Neural progenitor cell (in vitro differentiated cells): ENCODE results near the gene PTGDS. TPM values are rescaled to one million over a fixed set of nuclear protein-coding genes. Genes with fewer than 3 reads are reported as not detected.

Source experiments
- DNase-seq: peaks from one replicate; pipeline ENCODE4 v3.0.0-alpha.2; 2016; ENCODE audit warnings: low spot score
- H2AFZ ChIP-seq: fragments of 200-600 bp; sonication (generic); replicated peaks from 2 replicates; pipeline ENCODE4 v1.6.1; 2016; ENCODE audit warnings: antibody characterized with exemption
- H3F3A ChIP-seq: fragments of 200-600 bp; sonication (generic); 2 replicates; pipeline ENCODE4 v1.6.1; 2016; ENCODE audit warnings: antibody characterized with exemption, low read depth
- H3K27ac ChIP-seq: fragments of 200-600 bp; sonication (generic); 2 replicates; pipeline ENCODE4 v1.5.1; 2016; ENCODE audit warnings: mild to moderate bottlenecking
- H3K27me3 ChIP-seq: fragments of 200-600 bp; sonication (generic); 2 replicates; pipeline ENCODE4 v1.6.1; 2016; ENCODE audit warnings: mild to moderate bottlenecking, moderate library complexity
- H3K36me3 ChIP-seq: fragments of 200-600 bp; sonication (generic); 2 replicates; pipeline ENCODE4 v1.5.1; 2016
- H3K4me1 ChIP-seq: fragments of 200-600 bp; sonication (generic); 2 replicates; pipeline ENCODE4 v1.6.1; 2016; ENCODE audit warnings: mixed run types
- H3K4me2 ChIP-seq: fragments of 200-600 bp; sonication (generic); 2 replicates; pipeline ENCODE4 v1.6.1; 2016
- H3K4me3 ChIP-seq: fragments of 200-600 bp; sonication (generic); 2 replicates; pipeline ENCODE4 v1.5.1; 2016
- H3K79me2 ChIP-seq: fragments of 200-600 bp; sonication (generic); 2 replicates; pipeline ENCODE4 v1.6.1; 2016; ENCODE audit warnings: low read depth
- H3K9ac ChIP-seq: fragments of 200-600 bp; sonication (generic); 2 replicates; pipeline ENCODE4 v1.6.1; 2016
- H3K9me3 ChIP-seq: fragments of 200-600 bp; sonication (generic); 2 replicates; pipeline ENCODE4 v1.5.1; 2016; ENCODE audit warnings: low read depth
- H4K20me1 ChIP-seq: fragments of 200-600 bp; sonication (generic); 2 replicates; pipeline ENCODE4 v1.6.1; 2016; ENCODE audit warnings: low read depth
- H3K27ac Mint-ChIP-seq: 3 replicates; pipeline ENCODE4 v1.8.0; 2021; ENCODE audit warnings: mixed read lengths
- H3K27me3 Mint-ChIP-seq: 2 replicates; pipeline ENCODE4 v1.8.0; 2022; ENCODE audit warnings: low read depth, mild to moderate bottlenecking, inconsistent platforms, moderate library complexity, mixed read lengths; ENCODE audit not compliant: insufficient read depth
- H3K36me3 Mint-ChIP-seq: 3 replicates; pipeline ENCODE4 v1.8.0; 2021; ENCODE audit warnings: mixed read lengths
- H3K4me1 Mint-ChIP-seq: 3 replicates; pipeline ENCODE4 v1.8.0; 2021; ENCODE audit warnings: mixed read lengths
- H3K4me3 Mint-ChIP-seq: 3 replicates; pipeline ENCODE4 v1.8.0; 2021; ENCODE audit warnings: mild to moderate bottlenecking, moderate library complexity, mixed read lengths
- H3K9me3 Mint-ChIP-seq: 3 replicates; pipeline ENCODE4 v1.8.0; 2020; ENCODE audit warnings: mixed read lengths
- EZH2 ChIP-seq: fragments of 200-600 bp; sonication (generic); IDR thresholded peaks from 2 replicates; pipeline ENCODE4 v1.6.1; 2017; ENCODE audit warnings: antibody characterized with exemption, mild to moderate bottlenecking, moderate library complexity
- EZH2phosphoT487 ChIP-seq: fragments of 200-600 bp; sonication (generic); IDR thresholded peaks from 2 replicates; pipeline ENCODE4 v1.6.1; 2017; ENCODE audit warnings: antibody characterized with exemption
- total RNA-seq: library from RNA; depleted of rRNA; stranded (reverse); fragments of >200 nt; gene quantifications from 2 replicates; pipeline ENCODE4 v1.2.3, GENCODE V29; 2015; ENCODE audit warnings: low replicate concordance
- TF ChIP-seq, protein P1 (sequence below): fragments of 200-600 bp; sonication (generic); IDR thresholded peaks from 2 replicates; pipeline ENCODE4 v1.5.1; 2017; ENCODE audit warnings: antibody characterized with exemption, mild to moderate bottlenecking

Gene PTGDS
- total RNA-seq, 1 donor from 2014 or later = not detected

GRCh38 chr9:136978073-136978864 is 965 bp downstream of the PTGDS start:
- H4K20me1 ChIP-seq = no peaks in the 10 kb centered on the region
- H3K27ac ChIP-seq = no peak overlapping the region
- peak overlapping the region; percentile 97 for H3K4me2 ChIP-seq
- H3K4me1 Mint-ChIP-seq = peaks cover 6% of the 10 kb centered on the region
- H3K9me3 ChIP-seq = no peaks in the 10 kb centered on the region
- peaks cover 11% of the 10 kb centered on the region for H3F3A ChIP-seq
- H3K4me3 ChIP-seq = peak overlapping the region; percentile 57
- no peak overlapping the region for H3K9ac ChIP-seq
- H3K36me3 Mint-ChIP-seq = no peaks in the 10 kb centered on the region
- peaks cover 7% of the 10 kb centered on the region for H3K4me1 ChIP-seq
- H2AFZ ChIP-seq = peak overlapping the region; percentile 70
- no peaks in the 10 kb centered on the region for H3K9me3 Mint-ChIP-seq
- no peak overlapping the region for H3K27ac Mint-ChIP-seq
- TF ChIP-seq, protein P1, sequence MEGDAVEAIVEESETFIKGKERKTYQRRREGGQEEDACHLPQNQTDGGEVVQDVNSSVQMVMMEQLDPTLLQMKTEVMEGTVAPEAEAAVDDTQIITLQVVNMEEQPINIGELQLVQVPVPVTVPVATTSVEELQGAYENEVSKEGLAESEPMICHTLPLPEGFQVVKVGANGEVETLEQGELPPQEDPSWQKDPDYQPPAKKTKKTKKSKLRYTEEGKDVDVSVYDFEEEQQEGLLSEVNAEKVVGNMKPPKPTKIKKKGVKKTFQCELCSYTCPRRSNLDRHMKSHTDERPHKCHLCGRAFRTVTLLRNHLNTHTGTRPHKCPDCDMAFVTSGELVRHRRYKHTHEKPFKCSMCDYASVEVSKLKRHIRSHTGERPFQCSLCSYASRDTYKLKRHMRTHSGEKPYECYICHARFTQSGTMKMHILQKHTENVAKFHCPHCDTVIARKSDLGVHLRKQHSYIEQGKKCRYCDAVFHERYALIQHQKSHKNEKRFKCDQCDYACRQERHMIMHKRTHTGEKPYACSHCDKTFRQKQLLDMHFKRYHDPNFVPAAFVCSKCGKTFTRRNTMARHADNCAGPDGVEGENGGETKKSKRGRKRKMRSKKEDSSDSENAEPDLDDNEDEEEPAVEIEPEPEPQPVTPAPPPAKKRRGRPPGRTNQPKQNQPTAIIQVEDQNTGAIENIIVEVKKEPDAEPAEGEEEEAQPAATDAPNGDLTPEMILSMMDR = peak; percentile 10
- TF ChIP-seq EZH2phosphoT487 = no peak
- H3K4me3 Mint-ChIP-seq = peak overlapping the region; percentile 46
- no peaks in the 10 kb centered on the region for H3K36me3 ChIP-seq
- DNase-seq = peak; percentile 95
- peaks cover 17% of the 10 kb centered on the region for H3K27me3 ChIP-seq
- H3K79me2 ChIP-seq = no peaks in the 10 kb centered on the region
- H3K27me3 Mint-ChIP-seq = peaks cover 6% of the 10 kb centered on the region

DNA sequence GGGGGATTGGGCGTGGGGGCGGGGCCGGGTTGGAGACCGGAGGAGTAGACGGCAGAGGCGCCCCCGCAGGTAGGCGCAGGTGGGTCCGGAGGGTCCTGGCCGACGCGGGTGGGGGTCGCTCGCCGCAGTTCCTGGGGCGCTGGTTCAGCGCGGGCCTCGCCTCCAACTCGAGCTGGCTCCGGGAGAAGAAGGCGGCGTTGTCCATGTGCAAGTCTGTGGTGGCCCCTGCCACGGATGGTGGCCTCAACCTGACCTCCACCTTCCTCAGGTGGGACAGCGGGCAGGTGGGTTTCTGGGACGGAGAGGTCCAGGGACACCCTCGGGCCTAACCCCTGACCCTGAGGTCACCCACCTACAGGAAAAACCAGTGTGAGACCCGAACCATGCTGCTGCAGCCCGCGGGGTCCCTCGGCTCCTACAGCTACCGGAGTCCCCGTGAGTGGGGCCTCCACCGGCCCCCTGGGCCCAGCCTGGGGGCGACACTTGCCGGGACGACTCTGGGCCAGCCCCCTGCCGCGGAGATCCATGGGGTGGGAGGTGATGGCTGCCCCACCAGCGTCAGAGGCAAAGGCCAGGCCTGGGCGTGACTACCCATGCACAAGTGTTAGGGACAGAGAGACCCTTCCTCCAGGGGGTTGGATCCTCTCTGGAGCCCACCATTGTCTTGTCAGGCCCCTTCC is 1.7 kb downstream of the PTGDS start:
- no peak overlapping the region for H3K4me3 Mint-ChIP-seq
- H3K36me3 ChIP-seq = no peaks in the 10 kb centered on the region
- no peaks in the 10 kb centered on the region for H3K36me3 Mint-ChIP-seq
- no peaks in the 10 kb centered on the region for H3K79me2 ChIP-seq
- peaks cover 10% of the 10 kb centered on the region for H3K4me1 Mint-ChIP-seq
- no peak overlapping the region for H3K9ac ChIP-seq
- H3F3A ChIP-seq = peaks cover 11% of the 10 kb centered on the region
- TF ChIP-seq, protein P1 = no peak
- TF ChIP-seq EZH2 (no peak), EZH2phosphoT487 (no peak)
- no peak overlapping the region for H3K27ac Mint-ChIP-seq
- no peaks in the 10 kb centered on the region for H4K20me1 ChIP-seq
- no peaks in the 10 kb centered on the region for H3K9me3 Mint-ChIP-seq
- H3K9me3 ChIP-seq = no peaks in the 10 kb centered on the region
- H3K27me3 ChIP-seq = peaks cover 18% of the 10 kb centered on the region
- H3K27ac ChIP-seq = no peak overlapping the region
- peaks cover 6% of the 10 kb centered on the region for H3K27me3 Mint-ChIP-seq
- H3K4me3 ChIP-seq = no peak overlapping the region
- no peak for DNase-seq
- peaks cover 7% of the 10 kb centered on the region for H3K4me1 ChIP-seq
- H2AFZ ChIP-seq = no peak overlapping the region
- no peak overlapping the region for H3K4me2 ChIP-seq

- no peak overlapping the region for H3K4me3 Mint-ChIP-seq
- no peak for DNase-seq
Observed at GRCh38 chr9:136979769-136980587, 2.7 kb downstream of the PTGDS start.

More at GRCh38 chr9:136979769-136980587, 2.7 kb downstream of the PTGDS start:
- H3K36me3 Mint-ChIP-seq = no peaks in the 10 kb centered on the region
- H3K36me3 ChIP-seq = no peaks in the 10 kb centered on the region
- H3K4me1 Mint-ChIP-seq = peaks cover 10% of the 10 kb centered on the region
- no peaks in the 10 kb centered on the region for H3K79me2 ChIP-seq
- H3K27me3 Mint-ChIP-seq = peaks cover 6% of the 10 kb centered on the region
- H3K9ac ChIP-seq = no peak overlapping the region
- no peak overlapping the region for H3K4me3 ChIP-seq
- no peak overlapping the region for H3K27ac Mint-ChIP-seq
- no peak overlapping the region for H3K4me2 ChIP-seq
- TF ChIP-seq EZH2phosphoT487 (no peak), EZH2 (no peak)
- TF ChIP-seq, protein P1 = no peak
- no peak overlapping the region for H3K27ac ChIP-seq
- H3K27me3 ChIP-seq = peaks cover 28% of the 10 kb centered on the region
- no peaks in the 10 kb centered on the region for H3K9me3 Mint-ChIP-seq
- H4K20me1 ChIP-seq = no peaks in the 10 kb centered on the region
- peaks cover 11% of the 10 kb centered on the region for H3F3A ChIP-seq
- H3K9me3 ChIP-seq = no peaks in the 10 kb centered on the region
- peaks cover 8% of the 10 kb centered on the region for H3K4me1 ChIP-seq
- H2AFZ ChIP-seq = no peak overlapping the region
